PC-9 (cell line): ENCODE measurements around the gene DFFA. TPM values are rescaled to one million over a fixed set of nuclear protein-coding genes. Genes with fewer than 3 reads are reported as not detected.

Source experiments
- BruUV-seq: library from RNA; stranded (reverse); fragments of 400-500 nt; replicated peaks from 2 replicates; lab custom pipeline; 2021; lab: Mats Ljungman, UMichigan
- CTCF ChIA-PET: fragments of 300-600 bp; sonication (Branson Sonifier 250); formaldehyde crosslinking; loops from one replicate; lab custom pipeline; 2022; ENCODE audit warnings: antibody characterized with exemption; lab: Charles Lee
- POLR2A ChIA-PET: fragments of 300-600 bp; sonication (Branson Sonifier 250); formaldehyde crosslinking; loops from one replicate; lab custom pipeline; 2022; ENCODE audit warnings: antibody characterized with exemption; ENCODE audit not compliant: unreplicated experiment; lab: Charles Lee
- DNase-seq, 2 experiments: peaks; one replicate each; pipeline versions ENCODE4 v3.0.0 to v3.0.0-alpha.2; 2015 to 2022; ENCODE audit warnings: mixed read lengths in 1 of 2
- H2AFZ ChIP-seq: fragments of 200-600 bp; sonication (generic); 2 replicates; pipeline ENCODE4 v1.8.1; 2017; ENCODE audit warnings: antibody characterized with exemption
- H3F3A ChIP-seq: fragments of 200-600 bp; sonication (generic); 2 replicates; pipeline ENCODE4 v1.8.1; 2017; ENCODE audit warnings: antibody characterized with exemption, mild to moderate bottlenecking, low read depth; ENCODE audit not compliant: insufficient read depth
- H3K27ac ChIP-seq: fragments of 200-600 bp; sonication (generic); 2 replicates; pipeline ENCODE4 v1.6.1; 2016; ENCODE audit warnings: mixed run types
- H3K27me3 ChIP-seq: fragments of 200-600 bp; sonication (generic); 2 replicates; pipeline ENCODE4 v1.6.1; 2016; ENCODE audit warnings: low read depth, mixed run types; ENCODE audit not compliant: insufficient read depth
- H3K36me3 ChIP-seq: fragments of 200-600 bp; sonication (generic); 2 replicates; pipeline ENCODE4 v1.6.1; 2016; ENCODE audit warnings: low read depth, mixed run types
- H3K4me1 ChIP-seq: fragments of 200-600 bp; sonication (generic); replicated peaks from 2 replicates; pipeline ENCODE4 v1.6.1; 2016; ENCODE audit warnings: mixed run types; ENCODE audit not compliant: insufficient read depth
- H3K4me2 ChIP-seq: fragments of 200-600 bp; sonication (generic); 2 replicates; pipeline ENCODE4 v1.6.1; 2017; ENCODE audit warnings: mixed run types
- H3K4me3 ChIP-seq: fragments of 200-600 bp; sonication (generic); 2 replicates; pipeline ENCODE4 v1.6.1; 2016; ENCODE audit warnings: mixed run types
- H3K79me2 ChIP-seq: fragments of 200-600 bp; sonication (generic); 2 replicates; pipeline ENCODE4 v1.6.1; 2017; ENCODE audit warnings: low read depth, mixed run types
- H3K9me2 ChIP-seq: fragments of 200-600 bp; sonication (generic); 2 replicates; pipeline ENCODE4 v1.8.1; 2017; ENCODE audit warnings: mild to moderate bottlenecking; ENCODE audit not compliant: insufficient read depth
- H3K9me3 ChIP-seq: fragments of 200-600 bp; sonication (generic); 2 replicates; pipeline ENCODE4 v1.8.1; 2016; ENCODE audit warnings: low read depth; ENCODE audit not compliant: insufficient read depth
- H4K20me1 ChIP-seq: fragments of 200-600 bp; sonication (generic); 2 replicates; pipeline ENCODE4 v1.8.1; 2017; ENCODE audit not compliant: insufficient read depth
- EZH2 ChIP-seq: fragments of 200-600 bp; sonication (generic); IDR thresholded peaks from 2 replicates; pipeline ENCODE4 v1.8.0; 2017; ENCODE audit warnings: antibody characterized with exemption, low read depth
- intact Hi-C: fragments of 100-400 bp; cut with micrococcal nuclease; formaldehyde crosslinking; loops from one replicate; pipeline ENCODE4 v1.10.0; 2022; ENCODE audit not compliant: unreplicated experiment
- total RNA-seq: library from RNA; stranded (reverse); gene quantifications from 2 replicates; pipeline ENCODE4 v1.2.3, GENCODE V29; 2021
- TF ChIP-seq, protein P1 (sequence below): fragments of 200-600 bp; sonication (generic); conservative IDR thresholded peaks from 2 replicates; pipeline ENCODE4 v1.6.1; 2017; ENCODE audit warnings: mixed run types, antibody characterized with exemption, mild to moderate bottlenecking, moderate library complexity

DFFA gene
- total RNA-seq, 1 experiment from 2014 or later, result 35.2 TPM

DNA sequence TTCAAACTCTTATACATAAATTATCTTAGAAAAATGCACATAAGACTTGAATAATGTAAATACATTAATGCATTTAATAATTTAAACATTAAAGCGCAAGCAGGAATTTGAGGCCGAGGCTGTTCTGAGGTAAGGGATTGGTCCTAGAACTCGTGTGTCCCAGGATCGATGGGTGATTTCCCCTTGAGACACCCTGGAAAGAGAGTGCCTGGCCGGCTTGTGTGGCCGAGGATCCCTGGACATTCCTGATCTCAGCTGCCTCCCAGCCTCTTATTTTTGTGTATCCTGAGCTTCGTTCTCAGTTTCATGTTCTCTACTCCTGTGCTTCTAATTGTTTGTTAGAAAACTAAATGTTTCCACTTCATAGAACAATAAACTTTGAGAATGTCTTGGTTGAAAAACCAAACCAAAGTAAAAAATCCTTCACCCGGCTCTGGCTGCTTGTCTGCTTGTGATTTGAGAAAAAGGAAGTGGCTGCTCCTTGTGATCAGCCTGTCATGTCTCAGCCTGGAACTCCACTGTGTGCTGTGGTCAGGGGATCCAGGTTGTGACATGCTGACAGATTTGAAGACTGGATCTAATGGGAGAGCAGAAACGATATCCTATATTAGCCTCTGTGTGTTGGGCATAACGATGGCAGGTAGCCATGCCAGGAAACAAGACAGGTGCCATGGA lies 43.1 kb upstream of the DFFA start:
- Histone ChIP-seq H3K36me3 (no peaks in the 10 kb centered on the region), H3K9me3 (no peaks in the 10 kb centered on the region), H2AFZ (no peak overlapping the region), H3K79me2 (peaks cover 63% of the 10 kb centered on the region), H3K4me3 (no peak overlapping the region), H4K20me1 (peaks cover 24% of the 10 kb centered on the region), H3K4me1 (peaks cover 30% of the 10 kb centered on the region), H3K4me2 (no peak overlapping the region), H3K27me3 (no peaks in the 10 kb centered on the region), H3K9me2 (no peaks in the 10 kb centered on the region), H3F3A (peaks cover 5% of the 10 kb centered on the region; the same call in 1 of the 2 replicates), H3K27ac (no peak overlapping the region)
- intact Hi-C loops, result loop anchor here (10.0 kb wide), 1 partner anchor 499 kb away; the partner anchor contains the start of gene TARDBP
- DNase-seq, result no peak
- TF ChIP-seq, protein P1, sequence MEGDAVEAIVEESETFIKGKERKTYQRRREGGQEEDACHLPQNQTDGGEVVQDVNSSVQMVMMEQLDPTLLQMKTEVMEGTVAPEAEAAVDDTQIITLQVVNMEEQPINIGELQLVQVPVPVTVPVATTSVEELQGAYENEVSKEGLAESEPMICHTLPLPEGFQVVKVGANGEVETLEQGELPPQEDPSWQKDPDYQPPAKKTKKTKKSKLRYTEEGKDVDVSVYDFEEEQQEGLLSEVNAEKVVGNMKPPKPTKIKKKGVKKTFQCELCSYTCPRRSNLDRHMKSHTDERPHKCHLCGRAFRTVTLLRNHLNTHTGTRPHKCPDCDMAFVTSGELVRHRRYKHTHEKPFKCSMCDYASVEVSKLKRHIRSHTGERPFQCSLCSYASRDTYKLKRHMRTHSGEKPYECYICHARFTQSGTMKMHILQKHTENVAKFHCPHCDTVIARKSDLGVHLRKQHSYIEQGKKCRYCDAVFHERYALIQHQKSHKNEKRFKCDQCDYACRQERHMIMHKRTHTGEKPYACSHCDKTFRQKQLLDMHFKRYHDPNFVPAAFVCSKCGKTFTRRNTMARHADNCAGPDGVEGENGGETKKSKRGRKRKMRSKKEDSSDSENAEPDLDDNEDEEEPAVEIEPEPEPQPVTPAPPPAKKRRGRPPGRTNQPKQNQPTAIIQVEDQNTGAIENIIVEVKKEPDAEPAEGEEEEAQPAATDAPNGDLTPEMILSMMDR, result no peak
- TF ChIP-seq EZH2, result no peak
- POLR2A ChIA-PET, result no interaction called here
- CTCF ChIA-PET, result no interaction called here
- BruUV-seq, result no TSS peak

DNA sequence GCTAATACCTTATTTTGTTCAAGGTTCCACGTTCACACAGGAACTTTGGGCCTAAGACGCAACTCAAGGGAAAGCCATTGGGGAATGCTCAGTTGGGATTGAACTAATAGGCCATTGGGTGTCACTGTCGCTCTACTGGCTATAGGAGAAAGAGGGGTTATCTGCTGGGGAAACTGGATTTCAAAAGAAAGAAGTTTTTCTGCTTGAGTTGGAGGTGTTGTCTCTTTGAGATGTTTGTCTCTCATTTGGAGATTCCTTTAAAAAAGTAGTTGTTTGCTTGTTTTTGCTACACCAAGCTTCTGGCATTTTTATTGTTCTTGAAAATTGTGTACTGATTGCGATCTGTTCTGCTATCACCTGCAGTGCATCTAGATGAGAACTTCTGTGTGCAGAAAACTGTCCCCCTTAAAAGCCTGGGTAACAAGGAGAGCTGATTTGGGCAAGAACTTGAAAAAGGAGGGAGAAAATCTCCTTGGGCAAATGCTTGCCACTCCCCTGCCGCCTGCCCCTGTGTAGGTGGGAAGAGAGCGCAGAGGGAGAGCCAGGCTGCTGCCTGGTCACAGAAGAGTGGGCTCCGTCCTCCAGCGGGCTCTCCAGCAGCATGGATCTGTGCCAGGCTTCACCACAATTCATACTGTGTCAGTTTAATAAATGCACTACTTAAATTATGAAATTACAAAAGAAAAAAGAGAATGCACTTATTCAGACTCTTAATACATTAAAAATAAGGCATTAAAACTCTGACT lies 42.3 kb upstream of the DFFA start:
- ChIA-PET CTCF (no interaction called here), POLR2A (no interaction called here)
- intact Hi-C loops, result loop anchor here (5.0 to 10.0 kb wide), 5 partner anchors 178 to 1128 kb away; partner anchors contain the start of gene TARDBP
- Histone ChIP-seq H3K27ac (no peak overlapping the region), H3K4me2 (no peak overlapping the region), H3K9me2 (no peaks in the 10 kb centered on the region), H3K4me3 (no peak overlapping the region), H3K79me2 (peaks cover 70% of the 10 kb centered on the region), H3K36me3 (no peaks in the 10 kb centered on the region), H4K20me1 (peaks cover 29% of the 10 kb centered on the region), H3K4me1 (peaks cover 38% of the 10 kb centered on the region), H2AFZ (no peak overlapping the region), H3F3A (peaks cover 11% of the 10 kb centered on the region; the same call in 1 of the 2 replicates), H3K9me3 (no peaks in the 10 kb centered on the region), H3K27me3 (no peaks in the 10 kb centered on the region)
- no peak for DNase-seq
- BruUV-seq, result no TSS peak
- no peak for TF ChIP-seq EZH2
- TF ChIP-seq, protein P1, result peak; percentile 52

DNA sequence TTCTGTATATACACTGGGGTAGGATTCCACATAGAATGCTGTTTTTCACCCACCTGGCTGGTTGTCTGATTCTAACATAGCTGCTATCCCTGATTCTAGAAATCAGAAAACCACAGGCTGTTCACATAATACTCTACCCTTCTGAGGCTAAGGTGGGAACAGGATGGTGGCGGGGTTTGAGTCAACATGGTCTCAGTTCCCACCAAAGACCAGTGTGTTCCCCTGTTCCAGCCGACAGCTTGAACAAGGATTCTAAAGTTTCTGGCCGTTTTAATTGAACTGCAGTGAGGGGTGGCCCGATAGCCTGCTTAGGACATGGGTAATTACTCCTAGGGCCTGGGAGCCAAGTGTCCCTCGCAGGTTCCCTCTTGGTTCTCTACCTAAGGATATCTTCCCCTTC lies 40.9 kb upstream of the DFFA start:
- Histone ChIP-seq H3F3A (peaks cover 11% of the 10 kb centered on the region; the same call in 1 of the 2 replicates), H3K27me3 (no peaks in the 10 kb centered on the region), H2AFZ (no peak overlapping the region), H3K27ac (no peak overlapping the region), H3K9me2 (no peaks in the 10 kb centered on the region), H3K4me1 (peaks cover 45% of the 10 kb centered on the region), H4K20me1 (peaks cover 29% of the 10 kb centered on the region), H3K9me3 (no peaks in the 10 kb centered on the region), H3K4me3 (no peak overlapping the region), H3K36me3 (no peaks in the 10 kb centered on the region), H3K4me2 (no peak overlapping the region), H3K79me2 (peaks cover 81% of the 10 kb centered on the region)
- no TSS peak for BruUV-seq
- TF ChIP-seq, protein P1, result no peak
- no peak for DNase-seq
- POLR2A ChIA-PET, result no interaction called here
- CTCF ChIA-PET, result no interaction called here
- intact Hi-C loops, result loop anchor here (5.0 to 10.0 kb wide), 5 partner anchors 179 to 1129 kb away; partner anchors contain the start of gene TARDBP
